Measurements from ENCODE around the gene USP5. TPM values are rescaled to one million over a fixed set of nuclear protein-coding genes. Genes with fewer than 3 reads are reported as not detected.
"Not testable (repeated sequence)": the region's sequence is repeated elsewhere in the genome, so short reads cannot be mapped to it uniquely, and the experiment has no call there.

The USP5 gene
- total and polyA plus RNA-seq, 9 donors: 13.9 to 84.3 (median 54.9) TPM

GRCh38 chr12:6904280-6905276 lies 52.6 kb downstream of the USP5 start, which contains the start of gene LRRC23:
Gene LRRC23, plus strand, starts transcription at chr12:6904822. Its CDS starts 812 bp downstream, at chr12:6905634.
- TF ChIP-seq POLR2A (IDR thresholded peaks at IDR 0.05) (peak; percentile 95), CTCF (IDR thresholded peaks at IDR 0.05) (no peak), EP300 (IDR thresholded peaks at IDR 0.05) (no peak)
- Histone ChIP-seq H3K27me3 (no peaks in the 10 kb centered on the region), H3K9me3 (no peaks in the 10 kb centered on the region), H3K27ac (peak within 1 kb of the TSS; percentile 75 to 79), H3K36me3 (no peaks in the 10 kb centered on the region), H3K4me3 (peak within 1 kb of the TSS; percentile 56), H3K4me1 (ENCODE audit: insufficient read depth) (no peaks in the 10 kb centered on the region)
- 3 to 4% (median 3%) methylated on average over 34 of the region's 34 CpGs for WGBS, 3 donors
- DNase-seq: peak; percentile 96 to 99 (median 97)
- intact Hi-C loops (cut with DNase I): no loop called here

GRCh38 chr12:6905414-6906040 lies 53.6 kb downstream of the USP5 start:
- intact Hi-C loops (cut with DNase I): no loop called here
- peak overlapping the region in 1 of 2 donors; percentile 75 for H3K27ac ChIP-seq

GRCh38 chr12:6908141-6908540 lies 56.2 kb downstream of the USP5 start:
- H3K9me3 ChIP-seq; DNase-seq; H3K27ac ChIP-seq; H3K4me1 ChIP-seq (ENCODE audit: insufficient read depth); intact Hi-C loops (cut with DNase I); H3K27me3 ChIP-seq; H3K36me3 ChIP-seq; H3K4me3 ChIP-seq: not testable (repeated sequence)
- WGBS, 3 donors: 93 to 98% (median 95%) methylated on average over 11 of the region's 11 CpGs

More at GRCh38 chr12:6905414-6906040, 53.6 kb downstream of the USP5 start:
- 55 to 67% (median 62%) methylated on average over 5 of the region's 5 CpGs for WGBS, 3 donors
- no peaks in the 10 kb centered on the region for H3K36me3 ChIP-seq
- DNase-seq: no peak
- TF ChIP-seq CTCF (IDR thresholded peaks at IDR 0.05) (no peak), EP300 (IDR thresholded peaks at IDR 0.05) (no peak), POLR2A (IDR thresholded peaks at IDR 0.05) (no peak)
- H3K9me3 ChIP-seq: no peaks in the 10 kb centered on the region
- H3K4me1 ChIP-seq (ENCODE audit: insufficient read depth): no peaks in the 10 kb centered on the region
- no peaks in the 10 kb centered on the region for H3K27me3 ChIP-seq
- peak overlapping the region; percentile 56 for H3K4me3 ChIP-seq

GRCh38 chr12:6909421-6910145 lies 57.6 kb downstream of the USP5 start:
- TF ChIP-seq EP300 (IDR thresholded peaks at IDR 0.05) (no peak), POLR2A (IDR thresholded peaks at IDR 0.05) (no peak), CTCF (IDR thresholded peaks at IDR 0.05) (no peak)
- Histone ChIP-seq H3K9me3 (no peaks in the 10 kb centered on the region), H3K4me3 (no peak overlapping the region), H3K36me3 (no peaks in the 10 kb centered on the region), H3K27me3 (no peaks in the 10 kb centered on the region), H3K27ac (no peak overlapping the region), H3K4me1 (ENCODE audit: insufficient read depth) (peaks cover 4% of the 10 kb centered on the region)
- intact Hi-C loops (cut with DNase I): no loop called here
- 84 to 88% (median 84%) methylated on average over 4 of the region's 4 CpGs for WGBS, 3 donors
- no peak for DNase-seq
